ENCODE results near the gene ABCG8.

Gene ABCG8

DNA sequence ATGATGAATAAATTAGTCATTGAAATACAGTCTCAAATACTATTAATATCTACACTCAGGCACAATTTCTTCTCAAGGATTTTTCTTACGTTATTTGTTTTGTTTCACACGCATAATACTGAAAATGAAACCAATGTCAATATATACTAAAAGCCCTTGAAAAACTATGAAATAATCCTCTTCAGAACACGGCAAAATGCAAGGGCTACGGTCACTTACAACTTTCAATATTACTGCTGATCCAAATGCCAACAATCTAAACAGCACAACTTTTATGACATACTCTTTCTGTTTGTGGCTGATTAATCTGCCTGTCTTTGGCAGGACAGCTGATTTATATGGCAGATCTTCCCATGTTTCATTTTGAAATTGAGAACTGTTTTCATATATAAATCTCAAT lies 88.7 kb downstream of the ABCG8 start:
- no peak for DNase-seq

GRCh38 chr2:43931293-43931692 lies 92.5 kb downstream of the ABCG8 start:
- DNase-seq = no peak

Measured in cortex of kidney (tissue), 1 donor.